Immature natural killer cell (primary cell): Measurements from ENCODE around the gene KMT2C. TPM values are rescaled to one million over a fixed set of nuclear protein-coding genes. Genes with fewer than 3 reads are reported as not detected.

ENCODE experiments used
- DNase-seq, 3 donors: peaks; one replicate each; pipeline ENCODE4 v3.0.0; 2022; ENCODE audit warnings: mixed read lengths in 1 of 3
- H3K27ac Mint-ChIP-seq, 6 donors: one replicate each; pipeline ENCODE4 v1.8.0; 2020; ENCODE audit warnings: mixed read lengths in 6 of 6, mild to moderate bottlenecking in 5 of 6, inconsistent platforms in 4 of 6, moderate library complexity in 3 of 6
- H3K27me3 Mint-ChIP-seq, 3 donors: one replicate each; pipeline ENCODE4 v1.8.0; 2020 to 2021; ENCODE audit warnings: low read depth in 3 of 3, mild to moderate bottlenecking in 3 of 3, mixed read lengths in 3 of 3, moderate library complexity in 3 of 3, inconsistent platforms in 1 of 3
- H3K36me3 Mint-ChIP-seq, 3 donors: one replicate each; pipeline ENCODE4 v1.8.0; 2020; ENCODE audit warnings: mixed read lengths in 3 of 3, inconsistent platforms in 2 of 3, mild to moderate bottlenecking in 2 of 3
- H3K4me1 Mint-ChIP-seq, 2 donors: one replicate each; pipeline ENCODE4 v1.8.0; 2020; ENCODE audit warnings: inconsistent platforms in 2 of 2, mild to moderate bottlenecking in 2 of 2, mixed read lengths in 2 of 2, moderate library complexity in 1 of 2
- H3K4me3 Mint-ChIP-seq, 5 donors: one replicate each; pipeline ENCODE4 v1.8.0; 2020; ENCODE audit warnings: mild to moderate bottlenecking in 5 of 5, mixed read lengths in 5 of 5, inconsistent platforms in 3 of 5, moderate library complexity in 3 of 5
- H3K9me3 Mint-ChIP-seq, 6 donors: one replicate each; pipeline ENCODE4 v1.8.0; 2020; ENCODE audit warnings: mild to moderate bottlenecking in 6 of 6, mixed read lengths in 6 of 6, inconsistent platforms in 4 of 6, moderate library complexity in 3 of 6
- polyA plus RNA-seq, 3 donors: library from polyadenylated mRNA; unstranded; fragments of 300-500 nt; fragmentation: Illumina TruSeq; gene quantifications; one replicate each; pipeline ENCODE4 v1.2.3, GENCODE V29; 2021

Gene KMT2C
- polyA plus RNA-seq, 3 donors from 2014 or later, result 5.3 to 24.6 (median 5.6) TPM

- DNase-seq, result no peak
- peaks cover 0 to under 1% (median 0%) of the 10 kb centered on the region in 3 donors for H3K27me3 Mint-ChIP-seq
- no peak overlapping the region for H3K27ac Mint-ChIP-seq
- H3K4me3 Mint-ChIP-seq, result no peak overlapping the region
- peaks cover 7 to 24% of the 10 kb centered on the region in 2 donors for H3K4me1 Mint-ChIP-seq
- peaks cover 11 to 14% (median 13%) of the 10 kb centered on the region in 3 donors for H3K36me3 Mint-ChIP-seq
- H3K9me3 Mint-ChIP-seq, result peaks cover 2 to 12% (median 10%) of the 10 kb centered on the region in 6 donors
Measured at GRCh38 chr7:152086513-152086912, 349.3 kb downstream of the KMT2C start.

- Mint-ChIP-seq H3K4me1 (peaks cover 5 to 23% of the 10 kb centered on the region in 2 donors), H3K27ac (no peak overlapping the region), H3K27me3 (no peaks in the 10 kb centered on the region), H3K36me3 (peaks cover 11 to 14% (median 13%) of the 10 kb centered on the region in 3 donors), H3K4me3 (no peak overlapping the region), H3K9me3 (peaks cover 2 to 12% (median 10%) of the 10 kb centered on the region in 6 donors)
- DNase-seq, result no peak
Measured at GRCh38 chr7:152085131-152085530, 350.7 kb downstream of the KMT2C start.

Other genes starting within 250 kb of the KMT2C start
- under 1 TPM in 2 of 3 donors, not detected in 1; 0.52 to 0.84 TPM for gene XRCC2, start 240.1 kb upstream of the KMT2C start, polyA plus RNA-seq